Neural crest cell (in vitro differentiated cells): ENCODE data around the gene RPL22. TPM values are rescaled to one million over a fixed set of nuclear protein-coding genes. Genes with fewer than 3 reads are reported as not detected.

Experiments used
- DNase-seq: peaks from one replicate; pipeline ENCODE4 v3.0.0; 2021; ENCODE audit warnings: low read depth, mixed read lengths, low spot score
- H3K27ac Mint-ChIP-seq: one replicate; pipeline ENCODE4 v1.8.0; 2021; ENCODE audit warnings: mild to moderate bottlenecking, mixed read lengths; ENCODE audit not compliant: unreplicated experiment
- H3K27me3 Mint-ChIP-seq: 2 replicates; pipeline ENCODE4 v1.8.0; 2021; ENCODE audit warnings: low read depth, mild to moderate bottlenecking, mixed read lengths
- H3K36me3 Mint-ChIP-seq: 2 replicates; pipeline ENCODE4 v1.8.0; 2021; ENCODE audit warnings: low read depth, mild to moderate bottlenecking, mixed read lengths
- H3K4me1 Mint-ChIP-seq: 2 replicates; pipeline ENCODE4 v1.8.0; 2021; ENCODE audit warnings: mixed read lengths
- H3K4me3 Mint-ChIP-seq: one replicate; pipeline ENCODE4 v1.8.0; 2021; ENCODE audit warnings: mild to moderate bottlenecking, mixed read lengths
- H3K9me3 Mint-ChIP-seq: 2 replicates; pipeline ENCODE4 v1.8.0; 2021; ENCODE audit warnings: mixed read lengths
- CTCF ChIP-seq: fragments of 200-600 bp; sonication (generic); conservative IDR thresholded peaks from 2 replicates; pipeline ENCODE4 v1.5.0; 2021; ENCODE audit warnings: antibody characterized with exemption, mild to moderate bottlenecking
- total RNA-seq: library from RNA; stranded (reverse); gene quantifications from 2 replicates; pipeline ENCODE4 v1.2.1, GENCODE V29; 2021

RPL22 gene
- total RNA-seq, 1 donor from 2014 or later = 479 TPM

- peaks cover 9% of the 10 kb centered on the region for H3K4me1 Mint-ChIP-seq
- H3K4me3 Mint-ChIP-seq = no peak overlapping the region
- H3K27ac Mint-ChIP-seq = no peak overlapping the region
- DNase-seq = no peak
- TF ChIP-seq CTCF = no peak
- peaks cover 36% of the 10 kb centered on the region for H3K27me3 Mint-ChIP-seq
- no peaks in the 10 kb centered on the region for H3K36me3 Mint-ChIP-seq
- no peaks in the 10 kb centered on the region for H3K9me3 Mint-ChIP-seq
Measured at GRCh38 chr1:6157132-6157527, 42.3 kb downstream of the RPL22 start.

DNA sequence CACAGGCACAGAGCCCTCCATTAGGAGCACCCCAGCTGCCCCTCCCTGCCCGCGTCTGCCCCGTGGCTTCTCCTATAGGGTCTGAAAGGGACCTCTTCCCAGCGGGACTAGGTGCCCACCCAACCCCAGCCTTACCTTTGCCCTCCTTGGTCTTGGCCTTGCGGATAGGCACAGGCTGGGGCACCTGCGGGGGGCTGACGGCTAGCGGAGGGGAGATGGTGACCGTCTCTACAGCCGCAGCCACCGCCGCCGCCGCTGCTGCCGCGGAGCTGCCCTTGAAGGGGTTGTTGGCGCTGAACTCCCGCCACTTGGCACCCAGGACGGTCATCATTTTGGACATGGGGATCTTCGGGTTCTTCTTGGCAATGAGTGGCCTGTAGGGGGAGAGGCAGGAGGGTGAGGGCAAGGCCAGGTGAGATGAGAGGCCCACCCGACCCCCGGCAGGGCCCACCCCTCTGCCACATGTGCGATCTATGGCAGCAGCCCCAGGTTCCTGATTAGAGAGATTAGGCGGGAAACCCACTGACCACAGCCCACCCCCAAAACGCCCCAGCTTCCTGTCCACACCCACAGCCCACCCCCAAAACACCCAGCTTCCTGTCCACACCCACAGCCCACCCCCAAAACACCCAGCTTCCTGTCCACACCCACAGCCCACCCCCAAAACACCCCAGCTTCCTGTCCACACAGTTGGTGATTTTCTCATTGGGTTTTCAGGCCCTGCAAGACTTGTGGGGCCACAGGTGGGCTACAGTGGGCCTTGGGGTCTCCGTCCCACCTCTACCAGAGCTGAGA, 44.7 kb downstream of the RPL22 start:
- Mint-ChIP-seq H3K36me3 (no peaks in the 10 kb centered on the region), H3K27ac (no peak overlapping the region), H3K9me3 (no peaks in the 10 kb centered on the region), H3K4me3 (no peak overlapping the region), H3K4me1 (peaks cover 9% of the 10 kb centered on the region), H3K27me3 (peaks cover 26% of the 10 kb centered on the region)
- DNase-seq = no peak
- no peak for TF ChIP-seq CTCF

DNA sequence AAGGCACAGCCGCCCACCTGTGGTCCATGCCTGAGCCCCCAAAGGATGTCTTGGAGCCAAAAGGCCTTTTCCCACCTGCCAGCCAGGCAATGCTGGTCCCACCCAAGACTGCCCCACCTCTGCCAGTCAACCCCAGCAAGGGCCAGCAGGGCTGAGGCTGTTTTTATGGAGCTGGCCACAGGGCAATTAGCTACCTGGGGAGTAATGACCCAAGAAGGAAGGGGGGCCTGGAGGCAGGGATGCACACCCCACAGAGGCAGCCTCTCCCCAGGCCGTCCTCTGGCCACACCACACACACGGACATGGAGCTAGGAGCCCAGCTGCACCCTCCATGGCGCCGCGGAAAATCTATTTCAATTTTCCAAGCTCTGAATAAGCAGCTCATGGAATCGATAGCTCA, 46.5 kb downstream of the RPL22 start:
- Mint-ChIP-seq H3K27me3 (peaks cover 19% of the 10 kb centered on the region), H3K36me3 (no peaks in the 10 kb centered on the region), H3K9me3 (no peaks in the 10 kb centered on the region), H3K27ac (no peak overlapping the region), H3K4me1 (peaks cover 8% of the 10 kb centered on the region), H3K4me3 (no peak overlapping the region)
- no peak for DNase-seq
- no peak for TF ChIP-seq CTCF

DNA sequence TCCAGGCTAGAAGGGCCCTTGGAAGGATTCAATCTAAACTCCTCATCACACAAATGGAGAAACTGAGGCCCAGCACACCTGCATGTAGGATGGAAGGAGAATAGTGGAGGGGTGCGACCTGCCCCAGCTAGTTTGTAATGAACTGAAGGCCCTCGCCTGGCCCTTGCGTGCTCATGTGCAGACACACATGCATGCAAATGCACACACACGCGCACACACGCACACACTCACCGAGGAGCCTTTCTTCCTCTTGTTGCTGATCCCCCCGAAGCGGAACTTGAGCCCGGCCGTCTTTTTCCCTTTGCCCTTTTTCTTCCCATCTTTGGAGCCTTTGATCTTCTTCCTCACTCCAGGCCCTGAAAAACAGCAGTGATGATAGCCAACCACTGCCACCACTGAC, 47.2 kb downstream of the RPL22 start:
- H3K9me3 Mint-ChIP-seq = no peaks in the 10 kb centered on the region
- peaks cover 12% of the 10 kb centered on the region for H3K27me3 Mint-ChIP-seq

DNA sequence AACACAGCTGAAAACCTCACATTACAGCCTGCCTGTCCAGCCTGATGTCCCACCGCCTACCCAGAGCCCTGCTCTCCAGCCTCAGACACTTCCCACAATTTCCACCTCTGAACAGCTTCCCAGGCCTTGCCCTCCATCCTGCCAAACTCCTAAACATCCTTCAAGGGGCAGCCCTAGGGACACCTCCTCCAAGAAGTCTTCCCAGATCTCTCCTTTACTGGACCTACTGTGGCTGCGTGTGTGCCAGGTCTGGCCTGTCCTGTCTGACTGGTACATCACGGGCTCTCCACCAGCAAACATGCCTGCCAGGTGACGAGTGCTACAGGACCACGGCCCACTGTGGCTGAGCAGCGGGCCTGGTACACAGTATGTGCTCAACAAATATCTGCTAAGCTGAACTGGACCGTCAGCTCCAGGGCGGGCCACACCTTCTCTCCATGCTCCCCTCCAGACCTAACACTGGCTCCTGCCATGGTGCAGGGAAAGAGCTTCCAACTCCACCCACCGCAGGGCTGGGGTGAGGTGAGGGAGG, 48.0 kb downstream of the RPL22 start:
- no peak for TF ChIP-seq CTCF
- H3K4me1 Mint-ChIP-seq = peaks cover 4% of the 10 kb centered on the region
- no peak for DNase-seq
- no peaks in the 10 kb centered on the region for H3K36me3 Mint-ChIP-seq
- H3K9me3 Mint-ChIP-seq = no peaks in the 10 kb centered on the region
- no peak overlapping the region for H3K27ac Mint-ChIP-seq
- no peak overlapping the region for H3K4me3 Mint-ChIP-seq
- peaks cover 11% of the 10 kb centered on the region for H3K27me3 Mint-ChIP-seq

More for the DNA sequence above, 47.2 kb downstream of the RPL22 start:
- H3K4me3 Mint-ChIP-seq = no peak overlapping the region
- no peak for TF ChIP-seq CTCF
- DNase-seq = no peak
- peaks cover 4% of the 10 kb centered on the region for H3K4me1 Mint-ChIP-seq
- H3K27ac Mint-ChIP-seq = no peak overlapping the region
- H3K36me3 Mint-ChIP-seq = no peaks in the 10 kb centered on the region
